ENCODE data around the gene SLC16A10. TPM values are rescaled to one million over a fixed set of nuclear protein-coding genes. Genes with fewer than 3 reads are reported as not detected.

The SLC16A10 gene
- total RNA-seq, 1 experiment from 2014 or later = 0.18 TPM

DNA sequence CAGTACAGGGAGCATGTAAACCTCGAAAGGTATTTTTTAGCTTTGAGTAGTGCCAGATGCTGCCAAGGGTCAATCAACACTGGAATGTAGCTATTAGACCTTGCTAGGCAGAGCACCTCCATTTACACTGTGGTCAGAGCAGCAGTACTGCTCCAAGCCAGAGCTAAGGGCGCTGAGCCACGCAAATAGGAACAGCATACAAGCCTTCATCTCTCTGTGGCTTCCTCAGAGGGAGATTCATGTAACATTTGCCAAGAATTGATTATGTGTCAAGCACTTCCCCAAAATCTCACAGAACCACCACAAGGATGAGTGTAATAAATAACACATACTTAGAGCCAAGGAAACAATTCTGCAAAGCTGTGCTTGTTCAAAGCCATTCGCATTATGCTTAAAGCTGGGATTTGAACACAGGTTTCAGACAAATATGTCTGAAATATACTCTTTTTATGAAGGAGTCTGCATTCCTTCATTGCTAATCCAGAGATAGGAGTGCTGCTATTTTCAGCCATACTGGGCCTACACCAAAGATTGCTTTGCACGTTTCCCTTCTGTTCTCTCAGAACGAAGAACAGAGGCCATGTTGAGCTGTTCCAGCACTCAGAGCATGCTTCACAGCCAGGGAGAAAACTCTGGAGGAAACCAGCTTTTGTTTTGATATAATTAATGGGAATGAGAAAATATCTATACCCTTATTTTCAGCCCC is 97.7 kb downstream of the SLC16A10 start:
- H3K36me3 ChIP-seq (ENCODE audit: control insufficient read depth, insufficient read depth, low read length) = no peaks in the 10 kb centered on the region
- intact Hi-C loops (cut with micrococcal nuclease; ENCODE audit: unreplicated experiment) = no loop called here
- ChIA-PET CTCF (no interaction called here), POLR2A (interaction anchor here (0.5 kb wide), 2 partner anchors 14 to 416 kb away, joined by 3 to 8 read pairs; no protein-coding TSS in a partner anchor)
- H3K27me3 ChIP-seq (ENCODE audit: control insufficient read depth, insufficient read depth, low read length) = peaks cover 3% of the 10 kb centered on the region; the same call in 1 of the 2 replicates
- no peak overlapping the region for H3K27ac ChIP-seq (ENCODE audit: low read length)
- in situ Hi-C loops (cut with HindIII; ENCODE audit: low pct_unique_long_range_greater_than_20kb, low sequenced_read_pairs) = no loop called here
- ATAC-seq = no peak
- H3K9me3 ChIP-seq (ENCODE audit: control insufficient read depth, insufficient read depth, low read depth, low read length) = no peaks in the 10 kb centered on the region
- H3K4me3 ChIP-seq (ENCODE audit: low read depth in 2 of 2, low read length in 2 of 2) = no peak overlapping the region
- BruUV-seq (replicated peaks) = no TSS peak
- no peaks in the 10 kb centered on the region for H3K4me1 ChIP-seq (ENCODE audit: control insufficient read depth, insufficient read depth, low read length)
- no peak for TF ChIP-seq POLR2AphosphoS5 (IDR thresholded peaks at IDR 0.05; ENCODE audit: low read depth, low read length)
- no peak for DNase-seq (ENCODE audit: low read depth, low spot score)

DNA sequence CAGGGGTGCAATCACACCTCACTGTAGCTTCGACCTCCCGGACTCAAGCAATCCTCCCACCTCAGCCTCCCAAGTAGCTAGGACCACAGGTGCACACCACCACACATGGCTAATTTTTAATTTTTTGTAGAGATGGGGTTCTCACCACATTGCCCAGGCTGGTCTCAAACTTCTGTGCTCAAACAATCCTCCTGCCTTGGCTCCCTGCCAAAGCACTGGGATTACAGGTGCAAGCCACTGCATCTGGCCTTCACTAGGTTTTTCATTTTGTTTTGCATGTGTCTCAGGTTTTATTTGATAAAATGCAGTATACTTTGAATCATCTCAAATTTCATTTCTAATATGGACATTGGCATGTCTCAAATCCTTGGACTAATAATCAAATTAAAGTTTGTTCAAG is 98.7 kb downstream of the SLC16A10 start:
- ATAC-seq = no peak
- Histone ChIP-seq H3K27ac (ENCODE audit: low read length) (no peak overlapping the region), H3K27me3 (ENCODE audit: control insufficient read depth, insufficient read depth, low read length) (peaks cover 3% of the 10 kb centered on the region; the same call in 1 of the 2 replicates), H3K9me3 (ENCODE audit: control insufficient read depth, insufficient read depth, low read depth, low read length) (no peaks in the 10 kb centered on the region), H3K4me3 (ENCODE audit: low read depth in 2 of 2, low read length in 2 of 2) (no peak overlapping the region), H3K36me3 (ENCODE audit: control insufficient read depth, insufficient read depth, low read length) (no peaks in the 10 kb centered on the region), H3K4me1 (ENCODE audit: control insufficient read depth, insufficient read depth, low read length) (no peaks in the 10 kb centered on the region)
- POLR2A ChIA-PET = no interaction called here
- BruUV-seq (replicated peaks) = no TSS peak
- no peak for DNase-seq (ENCODE audit: low read depth, low spot score)
- CTCF ChIA-PET = no interaction called here
- TF ChIP-seq, protein P1, sequence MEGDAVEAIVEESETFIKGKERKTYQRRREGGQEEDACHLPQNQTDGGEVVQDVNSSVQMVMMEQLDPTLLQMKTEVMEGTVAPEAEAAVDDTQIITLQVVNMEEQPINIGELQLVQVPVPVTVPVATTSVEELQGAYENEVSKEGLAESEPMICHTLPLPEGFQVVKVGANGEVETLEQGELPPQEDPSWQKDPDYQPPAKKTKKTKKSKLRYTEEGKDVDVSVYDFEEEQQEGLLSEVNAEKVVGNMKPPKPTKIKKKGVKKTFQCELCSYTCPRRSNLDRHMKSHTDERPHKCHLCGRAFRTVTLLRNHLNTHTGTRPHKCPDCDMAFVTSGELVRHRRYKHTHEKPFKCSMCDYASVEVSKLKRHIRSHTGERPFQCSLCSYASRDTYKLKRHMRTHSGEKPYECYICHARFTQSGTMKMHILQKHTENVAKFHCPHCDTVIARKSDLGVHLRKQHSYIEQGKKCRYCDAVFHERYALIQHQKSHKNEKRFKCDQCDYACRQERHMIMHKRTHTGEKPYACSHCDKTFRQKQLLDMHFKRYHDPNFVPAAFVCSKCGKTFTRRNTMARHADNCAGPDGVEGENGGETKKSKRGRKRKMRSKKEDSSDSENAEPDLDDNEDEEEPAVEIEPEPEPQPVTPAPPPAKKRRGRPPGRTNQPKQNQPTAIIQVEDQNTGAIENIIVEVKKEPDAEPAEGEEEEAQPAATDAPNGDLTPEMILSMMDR (IDR thresholded peaks at IDR 0.05) = no peak
- TF ChIP-seq SIN3A (IDR thresholded peaks at IDR 0.05; ENCODE audit: borderline replicate concordance, insufficient read depth, low read depth, low read length) (no peak), POLR2AphosphoS5 (IDR thresholded peaks at IDR 0.05; ENCODE audit: low read depth, low read length) (no peak), TCF7L2 (IDR thresholded peaks at IDR 0.05; ENCODE audit: low read depth, low read length) (no peak)
- TF ChIP-seq, protein P2, sequence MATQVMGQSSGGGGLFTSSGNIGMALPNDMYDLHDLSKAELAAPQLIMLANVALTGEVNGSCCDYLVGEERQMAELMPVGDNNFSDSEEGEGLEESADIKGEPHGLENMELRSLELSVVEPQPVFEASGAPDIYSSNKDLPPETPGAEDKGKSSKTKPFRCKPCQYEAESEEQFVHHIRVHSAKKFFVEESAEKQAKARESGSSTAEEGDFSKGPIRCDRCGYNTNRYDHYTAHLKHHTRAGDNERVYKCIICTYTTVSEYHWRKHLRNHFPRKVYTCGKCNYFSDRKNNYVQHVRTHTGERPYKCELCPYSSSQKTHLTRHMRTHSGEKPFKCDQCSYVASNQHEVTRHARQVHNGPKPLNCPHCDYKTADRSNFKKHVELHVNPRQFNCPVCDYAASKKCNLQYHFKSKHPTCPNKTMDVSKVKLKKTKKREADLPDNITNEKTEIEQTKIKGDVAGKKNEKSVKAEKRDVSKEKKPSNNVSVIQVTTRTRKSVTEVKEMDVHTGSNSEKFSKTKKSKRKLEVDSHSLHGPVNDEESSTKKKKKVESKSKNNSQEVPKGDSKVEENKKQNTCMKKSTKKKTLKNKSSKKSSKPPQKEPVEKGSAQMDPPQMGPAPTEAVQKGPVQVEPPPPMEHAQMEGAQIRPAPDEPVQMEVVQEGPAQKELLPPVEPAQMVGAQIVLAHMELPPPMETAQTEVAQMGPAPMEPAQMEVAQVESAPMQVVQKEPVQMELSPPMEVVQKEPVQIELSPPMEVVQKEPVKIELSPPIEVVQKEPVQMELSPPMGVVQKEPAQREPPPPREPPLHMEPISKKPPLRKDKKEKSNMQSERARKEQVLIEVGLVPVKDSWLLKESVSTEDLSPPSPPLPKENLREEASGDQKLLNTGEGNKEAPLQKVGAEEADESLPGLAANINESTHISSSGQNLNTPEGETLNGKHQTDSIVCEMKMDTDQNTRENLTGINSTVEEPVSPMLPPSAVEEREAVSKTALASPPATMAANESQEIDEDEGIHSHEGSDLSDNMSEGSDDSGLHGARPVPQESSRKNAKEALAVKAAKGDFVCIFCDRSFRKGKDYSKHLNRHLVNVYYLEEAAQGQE (IDR thresholded peaks at IDR 0.05; ENCODE audit: insufficient read depth in 1 of 2, low read depth in 2 of 2, low read length in 1 of 2) = no peak
- in situ Hi-C loops (cut with HindIII; ENCODE audit: low pct_unique_long_range_greater_than_20kb, low sequenced_read_pairs) (no loop called here), intact Hi-C loops (cut with micrococcal nuclease; ENCODE audit: unreplicated experiment) (no loop called here)

DNA sequence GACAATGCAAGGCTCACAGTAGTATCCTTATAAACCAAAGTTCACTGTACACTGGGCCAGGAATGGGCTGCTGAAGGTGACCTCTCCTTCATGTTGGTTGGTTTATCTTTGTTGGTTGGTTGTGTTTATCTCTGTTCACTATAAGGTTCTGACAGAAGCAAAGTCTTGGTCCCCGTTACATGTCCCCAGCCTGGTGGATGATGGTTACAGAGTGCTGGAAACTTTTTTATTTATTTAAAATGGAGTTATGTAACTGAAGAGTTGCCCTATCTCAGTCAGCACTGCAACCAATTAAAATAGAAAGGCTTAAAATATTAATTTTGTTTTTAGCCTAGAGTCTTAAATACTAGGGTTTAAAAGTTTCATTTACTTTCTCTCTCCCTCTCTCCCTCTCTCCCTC is 100.6 kb downstream of the SLC16A10 start:
- in situ Hi-C loops (cut with HindIII; ENCODE audit: low pct_unique_long_range_greater_than_20kb, low sequenced_read_pairs) (no loop called here), intact Hi-C loops (cut with micrococcal nuclease; ENCODE audit: unreplicated experiment) (no loop called here)
- H3K4me3 ChIP-seq (ENCODE audit: low read depth in 2 of 2, low read length in 2 of 2) = no peak overlapping the region
- H3K9me3 ChIP-seq (ENCODE audit: control insufficient read depth, insufficient read depth, low read depth, low read length) = no peaks in the 10 kb centered on the region
- ATAC-seq (no peak), DNase-seq (ENCODE audit: low read depth, low spot score) (no peak)
- no TSS peak for BruUV-seq (replicated peaks)
- POLR2A ChIA-PET = no interaction called here
- TF ChIP-seq POLR2AphosphoS5 (IDR thresholded peaks at IDR 0.05; ENCODE audit: low read depth, low read length) (no peak), SIN3A (IDR thresholded peaks at IDR 0.05; ENCODE audit: borderline replicate concordance, insufficient read depth, low read depth, low read length) (no peak), TCF7L2 (IDR thresholded peaks at IDR 0.05; ENCODE audit: low read depth, low read length) (no peak)
- TF ChIP-seq, protein P2 (IDR thresholded peaks at IDR 0.05; ENCODE audit: insufficient read depth in 1 of 2, low read depth in 2 of 2, low read length in 1 of 2) = no peak
- TF ChIP-seq, protein P1 (IDR thresholded peaks at IDR 0.05) = no peak
- no peaks in the 10 kb centered on the region for H3K36me3 ChIP-seq (ENCODE audit: control insufficient read depth, insufficient read depth, low read length)
- no peaks in the 10 kb centered on the region for H3K4me1 ChIP-seq (ENCODE audit: control insufficient read depth, insufficient read depth, low read length)
- H3K27me3 ChIP-seq (ENCODE audit: control insufficient read depth, insufficient read depth, low read length) = peaks cover 3% of the 10 kb centered on the region; the same call in 1 of the 2 replicates
- CTCF ChIA-PET = no interaction called here
- no peak overlapping the region for H3K27ac ChIP-seq (ENCODE audit: low read length)
